GM18511 (cell line): ENCODE measurements around the gene HIC1.
"Not testable (repeated sequence)": the region's sequence is repeated elsewhere in the genome, so short reads cannot be mapped to it uniquely, and the experiment has no call there.

Source experiments
- ATAC-seq: cut with Tn5 transposase; IDR thresholded peaks from one replicate; pipeline ENCODE4 v1.9.1; 2021; ENCODE audit warnings: mild to moderate bottlenecking, moderate library complexity; ENCODE audit not compliant: unreplicated experiment

Gene HIC1

GRCh38 chr17:2054512-2055291 lies at the start of gene HIC1:
HIC1 (plus strand) TSS chr17:2055103; CDS start chr17:2056691, 1,588 bp downstream.
- peak; percentile 44 for ATAC-seq

GRCh38 chr17:2008332-2009126 lies 46.4 kb upstream of the HIC1 start:
- ATAC-seq = no peak

GRCh38 chr17:2009737-2010136 lies 45.2 kb upstream of the HIC1 start:
- no peak for ATAC-seq

GRCh38 chr17:2011411-2012371 lies 43.2 kb upstream of the HIC1 start:
- no peak for ATAC-seq

- ATAC-seq = no peak
Measured at GRCh38 chr17:2012499-2012898, 42.4 kb upstream of the HIC1 start.

- ATAC-seq = not testable (repeated sequence)
Measured at GRCh38 chr17:2013220-2013993, 41.5 kb upstream of the HIC1 start.

- ATAC-seq = no peak
Measured at GRCh38 chr17:2013994-2014317, 40.9 kb upstream of the HIC1 start.

- ATAC-seq = no peak
Measured at GRCh38 chr17:2015314-2015713, 39.6 kb upstream of the HIC1 start.

GRCh38 chr17:2016494-2016893 lies 38.4 kb upstream of the HIC1 start:
- ATAC-seq = no peak

GRCh38 chr17:2017274-2017941 lies 37.5 kb upstream of the HIC1 start:
- ATAC-seq = peak; percentile 61

- no peak for ATAC-seq
Measured at GRCh38 chr17:2018716-2019510, 36.0 kb upstream of the HIC1 start.

GRCh38 chr17:2019723-2020122 lies 35.2 kb upstream of the HIC1 start:
- no peak for ATAC-seq

GRCh38 chr17:2020721-2021120 lies 34.2 kb upstream of the HIC1 start:
- ATAC-seq = no peak

- ATAC-seq = no peak
Measured at GRCh38 chr17:2022647-2023240, 32.2 kb upstream of the HIC1 start.

- ATAC-seq = no peak
Measured at GRCh38 chr17:2023256-2023655, 31.6 kb upstream of the HIC1 start.

- no peak for ATAC-seq
Measured at GRCh38 chr17:2023692-2024571, 31.0 kb upstream of the HIC1 start.

GRCh38 chr17:2024572-2025219 lies 30.2 kb upstream of the HIC1 start:
- no peak for ATAC-seq
